SIG-M5 treated with dmso at 0.1 percent for 504 hours (cell line): Measurements from ENCODE around the gene LRIT1.

Source experiments
- DNase-seq: peaks from one replicate; lab custom pipeline; 2025; ENCODE audit not compliant: unreplicated experiment; lab: John Stamatoyannopoulos, UW

The LRIT1 gene

DNA sequence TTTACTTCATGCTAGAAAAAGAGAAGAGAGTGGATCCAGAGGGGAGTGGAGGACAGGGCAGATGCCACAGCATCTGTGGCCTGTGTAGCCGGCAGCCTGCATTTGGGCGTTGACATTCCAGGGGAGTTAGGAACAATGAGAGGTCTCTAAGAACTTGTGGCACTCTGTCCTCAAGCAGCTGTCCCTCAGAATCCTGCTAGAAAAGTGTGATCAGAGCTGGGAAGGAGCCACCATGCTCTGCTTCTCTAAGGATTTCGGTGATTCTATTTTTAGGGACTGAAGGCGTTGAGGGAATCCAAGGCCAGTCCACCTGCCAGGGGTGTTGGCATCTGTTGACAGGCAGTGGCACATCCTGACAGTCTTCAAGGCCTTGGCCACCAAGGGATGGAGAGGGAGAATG, 23.6 kb downstream of the LRIT1 start:
- no peak for DNase-seq

GRCh38 chr10:84216834-84217233, 24.5 kb downstream of the LRIT1 start:
- DNase-seq, result no peak

GRCh38 chr10:84214612-84215235, 26.6 kb downstream of the LRIT1 start:
- DNase-seq, result peak; percentile 11

GRCh38 chr10:84214046-84214572, 27.2 kb downstream of the LRIT1 start:
- no peak for DNase-seq

DNA sequence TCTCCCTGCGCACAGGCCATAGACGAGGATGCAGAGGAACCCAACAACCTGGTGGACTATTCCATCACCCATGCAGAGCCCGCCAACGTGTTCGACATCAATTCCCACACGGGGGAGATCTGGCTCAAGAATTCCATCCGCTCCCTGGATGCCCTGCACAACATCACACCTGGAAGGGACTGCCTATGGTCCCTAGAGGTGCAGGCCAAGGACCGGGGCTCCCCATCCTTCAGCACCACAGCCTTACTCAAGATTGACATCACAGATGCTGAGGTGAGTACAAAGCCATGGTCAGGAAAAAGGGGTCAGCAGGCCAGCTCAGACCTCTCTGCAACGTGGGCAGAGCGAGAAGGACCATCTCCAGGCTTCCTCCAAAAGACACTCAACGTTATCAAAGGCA, 28.3 kb downstream of the LRIT1 start:
- DNase-seq, result no peak

- DNase-seq, result no peak
These were observed 29.3 kb downstream of the LRIT1 start for GRCh38 chr10:84212014-84212413.

- no peak for DNase-seq
These were observed 29.8 kb downstream of the LRIT1 start for GRCh38 chr10:84211566-84211965.

GRCh38 chr10:84208023-84208422, 33.3 kb downstream of the LRIT1 start:
- DNase-seq, result no peak

GRCh38 chr10:84205853-84206525, 35.4 kb downstream of the LRIT1 start:
- DNase-seq, result no peak

DNA sequence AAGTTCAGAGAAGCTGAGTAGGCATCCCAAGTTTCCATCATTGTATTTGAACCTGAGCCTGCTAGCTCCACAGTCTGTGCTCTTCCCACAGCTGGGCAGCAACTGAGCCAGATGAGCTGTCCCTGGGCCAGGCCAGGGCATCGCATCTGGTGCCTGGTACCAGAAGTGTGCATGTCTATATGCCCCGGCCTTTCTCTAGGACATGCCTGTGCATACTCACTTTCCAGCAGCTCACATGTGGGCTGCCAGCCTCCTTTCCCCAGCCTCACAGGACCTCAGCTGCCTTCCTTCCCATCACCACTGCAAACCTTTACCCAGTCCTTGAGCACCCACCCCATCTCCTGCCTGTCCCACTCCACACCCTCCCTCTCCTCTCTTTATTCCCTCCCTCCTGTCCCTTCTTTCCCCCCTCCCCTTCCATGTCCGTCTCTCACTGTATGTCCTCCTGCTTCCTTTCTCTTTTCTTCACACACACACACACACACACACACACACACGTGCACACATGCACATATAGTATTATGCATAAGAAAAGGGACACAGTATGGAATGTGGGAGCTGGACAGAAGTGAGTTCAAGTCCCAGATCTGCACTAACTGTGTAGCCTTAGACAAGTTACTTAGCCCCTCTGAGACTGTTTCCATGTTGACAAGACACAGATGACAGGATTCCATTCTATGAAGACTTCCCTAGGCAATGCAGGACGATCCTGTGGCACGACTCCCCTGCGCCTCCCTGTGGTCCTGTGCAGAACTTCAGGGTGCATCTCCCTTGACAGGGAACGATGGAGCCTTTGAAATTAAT, 36.1 kb downstream of the LRIT1 start:
- DNase-seq, result peak; percentile 51

- DNase-seq, result no peak
These were observed 36.7 kb downstream of the LRIT1 start for GRCh38 chr10:84204610-84205009.

DNA sequence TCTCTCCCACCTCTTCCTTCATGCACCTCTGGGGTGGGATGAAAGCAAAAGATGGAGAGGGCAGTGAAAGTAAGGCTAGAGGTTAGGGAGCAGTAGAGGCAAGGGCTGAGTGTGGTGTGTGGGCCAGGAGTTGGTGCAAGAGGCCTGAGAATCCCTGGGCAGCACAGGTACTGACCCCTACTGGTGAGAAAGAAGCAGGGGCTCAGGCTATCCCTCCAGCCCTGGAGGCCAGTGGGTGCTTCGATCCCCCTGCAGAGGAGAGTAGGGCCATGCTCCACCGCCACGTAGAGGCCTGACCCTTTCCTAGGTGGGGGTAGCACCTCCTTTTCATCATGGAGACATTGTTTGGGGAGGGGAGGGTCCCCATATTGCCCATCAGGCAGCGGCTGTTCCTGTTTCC, 37.2 kb downstream of the LRIT1 start:
- no peak for DNase-seq

DNA sequence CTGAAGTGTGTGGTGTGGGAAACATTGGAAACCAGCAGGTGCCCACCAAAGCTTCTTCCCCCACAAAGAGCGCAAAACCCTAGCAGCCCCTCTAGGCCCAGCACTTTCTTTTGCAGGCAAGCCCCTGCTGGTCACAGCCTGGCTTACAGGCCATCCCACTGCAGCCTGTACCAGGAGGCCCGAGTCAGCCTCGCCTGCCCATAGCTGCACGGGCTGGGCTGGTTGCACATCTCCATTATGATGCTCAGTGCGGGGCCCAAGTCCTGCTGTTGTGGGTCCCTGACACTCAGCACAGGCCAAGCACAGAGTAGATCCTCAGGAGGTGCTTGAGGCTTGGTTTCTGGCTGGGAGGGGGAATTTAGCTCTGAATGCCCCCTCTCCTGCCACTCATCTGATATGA, 39.0 kb downstream of the LRIT1 start:
- no peak for DNase-seq

- DNase-seq, result no peak
These were observed 39.7 kb downstream of the LRIT1 start for GRCh38 chr10:84201682-84202081.

GRCh38 chr10:84201244-84201606, 40.1 kb downstream of the LRIT1 start:
- no peak for DNase-seq

- no peak for DNase-seq
These were observed 40.7 kb downstream of the LRIT1 start for GRCh38 chr10:84200537-84201243.

GRCh38 chr10:84198206-84198915, 43.0 kb downstream of the LRIT1 start:
- DNase-seq, result no peak

DNA sequence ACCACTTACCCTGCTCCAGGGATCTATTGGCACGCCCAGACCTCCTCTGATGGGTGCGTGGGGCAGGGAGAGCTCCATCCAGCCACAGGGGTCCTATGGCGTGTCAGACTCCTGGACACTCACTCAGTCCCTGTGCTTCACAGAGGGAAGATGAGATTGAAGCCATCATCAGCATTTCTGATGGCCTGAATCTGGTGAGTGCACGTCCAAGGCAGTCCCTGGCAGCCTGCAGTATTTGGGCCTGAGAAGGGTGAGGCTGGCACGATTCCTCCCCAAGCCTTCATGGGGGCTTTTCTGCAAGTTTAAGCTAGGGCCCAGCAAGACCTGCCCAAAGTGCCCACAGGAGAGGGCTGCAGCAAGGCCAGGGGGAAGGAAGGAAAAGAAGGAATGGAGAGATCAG, 43.7 kb downstream of the LRIT1 start:
- DNase-seq, result no peak

GRCh38 chr10:84196941-84197340, 44.4 kb downstream of the LRIT1 start:
- no peak for DNase-seq

DNA sequence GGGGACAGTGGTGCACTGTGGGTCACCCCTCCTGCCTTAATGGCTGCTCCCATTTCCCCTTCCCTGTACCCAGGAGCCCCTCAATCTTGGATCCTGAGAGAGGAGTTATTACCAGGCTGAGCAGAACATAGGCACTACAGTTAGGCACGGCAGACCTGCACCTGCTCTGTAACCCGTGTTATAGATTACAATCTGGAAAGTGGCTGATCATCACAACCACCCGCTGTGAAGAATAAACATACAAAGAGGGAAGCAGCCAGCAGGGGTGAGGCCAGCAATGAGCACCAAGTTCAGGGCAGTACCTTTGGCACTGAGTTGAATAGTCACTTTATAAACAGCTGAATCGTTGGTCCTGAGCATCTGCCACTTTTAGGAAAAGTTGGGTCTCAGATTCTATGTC, 45.3 kb downstream of the LRIT1 start:
- no peak for DNase-seq
